MCF 10A (cell line): ENCODE measurements around the gene RUNX3. TPM values are rescaled to one million over a fixed set of nuclear protein-coding genes. Genes with fewer than 3 reads are reported as not detected.

ENCODE experiments used
- BruUV-seq: library from RNA; stranded (reverse); fragments of 400-500 nt; replicated peaks from 2 replicates; lab custom pipeline; 2021; lab: Mats Ljungman, UMichigan
- CTCF ChIA-PET: fragments of 300-600 bp; sonication (Branson Sonifier 250); formaldehyde crosslinking; extraction: SDS; loops from one replicate; lab custom pipeline; 2021; ENCODE audit warnings: antibody characterized with exemption, inconsistent platforms; lab: Yijun Ruan, JAX
- POLR2A ChIA-PET: fragments of 300-600, 350-650 bp; sonication (Branson Sonifier 250); formaldehyde crosslinking; extraction: SDS; loops from one replicate; lab custom pipeline; 2020; ENCODE audit warnings: antibody characterized with exemption, inconsistent platforms; lab: Yijun Ruan, JAX
- DNase-seq: peaks from one replicate; pipeline ENCODE4 v3.0.0-alpha.2; 2018; ENCODE audit not compliant: unreplicated experiment
- H3K27ac Mint-ChIP-seq: one replicate; pipeline ENCODE4 v1.8.0; 2022; ENCODE audit warnings: mild to moderate bottlenecking, low read depth, mixed read lengths; ENCODE audit not compliant: unreplicated experiment
- H3K27me3 Mint-ChIP-seq: one replicate; pipeline ENCODE4 v1.8.0; 2022; ENCODE audit warnings: mixed read lengths; ENCODE audit not compliant: insufficient read depth, unreplicated experiment
- H3K36me3 Mint-ChIP-seq: one replicate; pipeline ENCODE4 v1.8.0; 2022; ENCODE audit warnings: mild to moderate bottlenecking, moderate library complexity, mixed read lengths; ENCODE audit not compliant: insufficient read depth, unreplicated experiment
- H3K4me1 Mint-ChIP-seq: one replicate; pipeline ENCODE4 v1.8.0; 2022; ENCODE audit warnings: mixed read lengths; ENCODE audit not compliant: insufficient read depth, unreplicated experiment
- H3K4me3 Mint-ChIP-seq: one replicate; pipeline ENCODE4 v1.8.0; 2022; ENCODE audit warnings: mild to moderate bottlenecking, moderate library complexity, mixed read lengths; ENCODE audit not compliant: unreplicated experiment
- H3K9me3 Mint-ChIP-seq: one replicate; pipeline ENCODE4 v1.8.0; 2022; ENCODE audit warnings: mixed read lengths; ENCODE audit not compliant: unreplicated experiment
- intact Hi-C: fragments of 100-400 bp; cut with micrococcal nuclease; formaldehyde crosslinking; loops from 2 replicates; pipeline ENCODE4 v1.14.1; 2022
- total RNA-seq: library from RNA; stranded (reverse); gene quantifications from 2 replicates; pipeline ENCODE4 v1.2.3, GENCODE V29; 2022
- TF ChIP-seq, protein P1 (sequence below): fragments of 200-600 bp; IDR thresholded peaks from one replicate; pipeline ENCODE4 v1.8.0; 2022; ENCODE audit warnings: antibody characterized with exemption, mild to moderate bottlenecking; ENCODE audit not compliant: unreplicated experiment

Gene RUNX3
- total RNA-seq, 1 experiment from 2014 or later, result not detected

DNA sequence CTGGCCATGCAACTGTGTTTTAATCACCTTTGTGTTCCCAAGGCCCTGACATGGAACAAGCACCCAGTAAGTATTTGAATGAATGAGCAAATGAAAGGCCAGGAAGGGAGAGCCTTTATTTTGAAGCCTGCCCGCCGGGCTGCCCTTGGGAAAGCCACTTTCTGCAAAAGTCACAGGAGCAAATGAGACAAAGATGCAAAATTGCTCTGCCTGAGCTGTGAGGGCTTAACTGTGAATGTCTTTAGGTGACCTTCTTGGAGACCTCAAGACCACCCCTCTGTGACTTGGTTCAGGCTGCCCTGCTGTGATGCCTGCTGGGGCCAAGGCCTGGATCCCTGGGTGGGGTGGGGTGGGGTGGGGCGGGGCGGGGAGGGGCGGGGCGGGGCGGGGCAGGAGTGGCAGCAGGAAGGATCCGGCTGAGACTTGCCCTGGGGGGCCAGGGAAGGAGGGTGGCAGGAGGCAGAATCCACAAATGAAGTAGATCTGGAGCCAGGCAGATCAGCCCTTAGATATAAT, 54.0 kb downstream of the RUNX3 start:
- peaks cover 6% of the 10 kb centered on the region for H3K4me1 Mint-ChIP-seq
- no peaks in the 10 kb centered on the region for H3K9me3 Mint-ChIP-seq
- TF ChIP-seq, protein P1, sequence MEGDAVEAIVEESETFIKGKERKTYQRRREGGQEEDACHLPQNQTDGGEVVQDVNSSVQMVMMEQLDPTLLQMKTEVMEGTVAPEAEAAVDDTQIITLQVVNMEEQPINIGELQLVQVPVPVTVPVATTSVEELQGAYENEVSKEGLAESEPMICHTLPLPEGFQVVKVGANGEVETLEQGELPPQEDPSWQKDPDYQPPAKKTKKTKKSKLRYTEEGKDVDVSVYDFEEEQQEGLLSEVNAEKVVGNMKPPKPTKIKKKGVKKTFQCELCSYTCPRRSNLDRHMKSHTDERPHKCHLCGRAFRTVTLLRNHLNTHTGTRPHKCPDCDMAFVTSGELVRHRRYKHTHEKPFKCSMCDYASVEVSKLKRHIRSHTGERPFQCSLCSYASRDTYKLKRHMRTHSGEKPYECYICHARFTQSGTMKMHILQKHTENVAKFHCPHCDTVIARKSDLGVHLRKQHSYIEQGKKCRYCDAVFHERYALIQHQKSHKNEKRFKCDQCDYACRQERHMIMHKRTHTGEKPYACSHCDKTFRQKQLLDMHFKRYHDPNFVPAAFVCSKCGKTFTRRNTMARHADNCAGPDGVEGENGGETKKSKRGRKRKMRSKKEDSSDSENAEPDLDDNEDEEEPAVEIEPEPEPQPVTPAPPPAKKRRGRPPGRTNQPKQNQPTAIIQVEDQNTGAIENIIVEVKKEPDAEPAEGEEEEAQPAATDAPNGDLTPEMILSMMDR, result no peak
- peaks cover 21% of the 10 kb centered on the region for H3K27me3 Mint-ChIP-seq
- H3K27ac Mint-ChIP-seq, result no peak overlapping the region
- DNase-seq, result no peak
- no TSS peak for BruUV-seq
- no peak overlapping the region for H3K4me3 Mint-ChIP-seq
- POLR2A ChIA-PET, result no interaction called here
- intact Hi-C loops, result no loop called here
- CTCF ChIA-PET, result no interaction called here
- no peaks in the 10 kb centered on the region for H3K36me3 Mint-ChIP-seq

DNA sequence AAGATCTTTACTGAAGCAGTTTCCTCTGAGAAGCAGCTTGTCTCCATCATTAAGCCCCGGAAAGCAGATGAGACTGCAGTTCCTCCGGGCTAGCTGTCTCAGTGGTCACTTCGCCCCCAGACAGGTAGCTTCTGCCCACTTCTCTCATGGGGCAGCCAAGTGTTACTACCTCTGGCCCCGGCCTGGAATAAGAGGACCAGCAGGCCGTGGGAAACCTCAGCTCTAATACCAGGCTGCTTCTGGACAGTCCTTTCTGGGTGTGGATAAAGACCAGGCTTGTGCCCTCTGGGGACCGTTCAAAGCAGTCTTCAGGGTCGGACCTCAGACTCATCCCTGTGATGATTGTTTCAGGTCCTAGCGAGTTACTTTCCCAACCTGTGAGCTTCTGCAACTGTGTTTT, 54.8 kb downstream of the RUNX3 start:
- H3K9me3 Mint-ChIP-seq, result no peaks in the 10 kb centered on the region
- peaks cover 6% of the 10 kb centered on the region for H3K4me1 Mint-ChIP-seq
- no peak overlapping the region for H3K27ac Mint-ChIP-seq
- DNase-seq, result no peak
- intact Hi-C loops, result no loop called here
- TF ChIP-seq, protein P1, result no peak
- ChIA-PET POLR2A (no interaction called here), CTCF (no interaction called here)
- BruUV-seq, result no TSS peak
- no peak overlapping the region for H3K4me3 Mint-ChIP-seq
- peaks cover 13% of the 10 kb centered on the region for H3K27me3 Mint-ChIP-seq
- no peaks in the 10 kb centered on the region for H3K36me3 Mint-ChIP-seq

DNA sequence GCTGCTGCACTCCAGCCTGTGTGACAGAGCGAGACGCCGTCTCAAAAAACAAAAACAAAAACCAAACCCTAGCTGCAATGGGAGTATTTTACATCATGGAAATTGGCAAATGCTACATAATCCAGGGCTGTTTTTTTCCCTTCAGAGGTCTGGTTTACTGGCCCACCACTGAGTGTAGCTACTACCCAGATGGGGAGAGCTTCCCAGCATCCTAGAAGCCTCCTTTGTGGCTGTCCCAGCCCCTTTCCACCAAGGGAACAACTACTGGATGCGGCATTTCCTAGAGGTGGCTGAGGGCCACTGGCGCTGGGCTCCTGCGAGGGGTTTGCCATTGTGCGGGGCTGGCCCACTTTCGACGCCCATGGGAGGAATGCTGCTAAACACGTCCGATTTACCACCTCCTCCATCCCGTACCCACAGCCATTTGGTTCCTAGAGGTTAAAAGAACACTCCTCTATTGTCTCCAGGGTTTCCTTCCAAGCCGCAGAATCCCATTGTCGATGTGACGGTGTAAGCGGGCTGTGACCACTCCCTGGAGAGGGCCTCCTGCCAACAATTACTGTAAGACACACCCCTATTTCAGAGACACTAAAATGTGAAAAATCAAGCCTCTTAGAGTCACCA, 55.4 kb downstream of the RUNX3 start:
- H3K27me3 Mint-ChIP-seq, result peaks cover 7% of the 10 kb centered on the region
- DNase-seq, result peak; percentile 29
- H3K4me1 Mint-ChIP-seq, result peaks cover 6% of the 10 kb centered on the region
- TF ChIP-seq, protein P1, result no peak
- H3K9me3 Mint-ChIP-seq, result no peaks in the 10 kb centered on the region
- no TSS peak for BruUV-seq
- ChIA-PET POLR2A (interaction anchor here (1.1 kb wide), 1 partner anchor 287 kb away, joined by 4 read pairs; no protein-coding TSS in a partner anchor), CTCF (interaction anchor here (0.6 kb wide), 1 partner anchor 786 kb away, joined by 4 read pairs; no protein-coding TSS in a partner anchor)
- H3K27ac Mint-ChIP-seq, result no peak overlapping the region
- no peaks in the 10 kb centered on the region for H3K36me3 Mint-ChIP-seq
- H3K4me3 Mint-ChIP-seq, result no peak overlapping the region
- intact Hi-C loops, result no loop called here

DNA sequence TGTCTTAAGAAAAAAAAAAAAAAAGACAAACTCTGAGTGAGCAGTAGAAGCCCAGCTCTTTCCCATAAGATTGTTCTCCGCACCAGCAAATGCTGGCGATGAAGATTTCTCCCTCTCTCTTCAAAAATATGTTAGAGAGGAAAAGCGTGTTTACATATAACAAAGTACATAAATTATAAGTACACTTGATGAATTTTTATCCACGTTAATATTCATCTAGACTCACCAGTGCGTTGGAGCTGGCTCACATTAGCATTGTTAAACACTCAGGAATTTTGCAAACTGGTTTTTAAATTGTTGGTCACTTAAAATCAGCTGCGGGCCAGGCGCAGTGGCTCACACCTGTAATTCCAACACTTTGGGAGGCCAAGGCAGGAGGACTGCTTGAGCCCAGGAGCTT, 56.0 kb downstream of the RUNX3 start:
- intact Hi-C loops, result no loop called here
- ChIA-PET POLR2A (interaction anchor here (1.1 kb wide), 1 partner anchor 287 kb away, joined by 4 read pairs; no protein-coding TSS in a partner anchor), CTCF (interaction anchor here (0.6 to 0.8 kb wide), 4 partner anchors 11 to 787 kb away, joined by 3 to 4 read pairs (median 3); no protein-coding TSS in a partner anchor)
- TF ChIP-seq, protein P1, result no peak
- H3K36me3 Mint-ChIP-seq, result no peaks in the 10 kb centered on the region
- no peak for DNase-seq
- no peak overlapping the region for H3K27ac Mint-ChIP-seq
- H3K27me3 Mint-ChIP-seq, result peaks cover under 1% of the 10 kb centered on the region
- no peaks in the 10 kb centered on the region for H3K9me3 Mint-ChIP-seq
- no TSS peak for BruUV-seq
- H3K4me1 Mint-ChIP-seq, result peaks cover 6% of the 10 kb centered on the region
- H3K4me3 Mint-ChIP-seq, result no peak overlapping the region
